GM12878 (cell line): ENCODE measurements around the gene ANKRD45. TPM values are rescaled to one million over a fixed set of nuclear protein-coding genes. Genes with fewer than 3 reads are reported as not detected.

ENCODE experiments used
- ATAC-seq: fragments of 200-7000 bp; cut with Tn5 transposase; 3 replicates; pipeline ENCODE4 v1.9.1; 2020; ENCODE audit warnings: mild to moderate bottlenecking, moderate library complexity
- BruUV-seq: library from RNA; stranded (reverse); fragments of 400-500 nt; replicated peaks from 2 replicates; lab custom pipeline; 2021; lab: Mats Ljungman, UMichigan
- CTCF ChIA-PET: fragments of 300-600 bp; sonication (Branson Sonifier 250); formaldehyde crosslinking; extraction: SDS; loops from one replicate; lab custom pipeline; 2021; ENCODE audit warnings: inconsistent platforms; lab: Yijun Ruan, JAX
- POLR2A ChIA-PET: fragments of 350-600 bp; formaldehyde crosslinking; extraction: SDS; loops from one replicate; lab custom pipeline; 2021; ENCODE audit warnings: inconsistent platforms; lab: Charles Lee
- RAD21 ChIA-PET: fragments of 300-600 bp; sonication (Branson Sonifier 250); formaldehyde crosslinking; loops from one replicate; lab custom pipeline; 2023; ENCODE audit warnings: antibody characterized with exemption; ENCODE audit not compliant: unreplicated experiment; lab: Charles Lee
- SMC1A ChIA-PET: fragments of 300-600 bp; sonication (Branson Sonifier 250); formaldehyde crosslinking; loops from one replicate; lab custom pipeline; 2023; ENCODE audit not compliant: unreplicated experiment, uncharacterized antibody; lab: Charles Lee
- DNase-seq: peaks from one replicate; pipeline ENCODE4 v3.0.0-alpha.2; 2011; ENCODE audit warnings: low read depth, low spot score
- FAIRE-seq: peaks from 3 replicates; lab custom pipeline; 2011; peaks lifted over from hg19 to GRCh38; lab: Jason Lieb, UNC
- H2AFZ ChIP-seq: 2 replicates; pipeline ENCODE4 v1.6.0; 2011; ENCODE audit warnings: low read depth, low read length, control low read depth; ENCODE audit not compliant: control insufficient read depth
- H3K27ac ChIP-seq: 2 replicates; pipeline ENCODE4 v1.5.1; 2011; ENCODE audit warnings: control low read depth; ENCODE audit not compliant: control insufficient read depth, insufficient read depth
- H3K27me3 ChIP-seq, 2 experiments: replicated peaks in 1 of 2; 2 replicates each; pipeline versions ENCODE4 v1.6.0 to v1.6.1; 2011; ENCODE audit warnings: low read length in 1 of 2; ENCODE audit not compliant: control insufficient read depth in 2 of 2, insufficient read depth in 2 of 2
- H3K36me3 ChIP-seq, 2 experiments: 2 replicates each; pipeline ENCODE4 v1.5.1; 2011; ENCODE audit warnings: low read length in 1 of 2; ENCODE audit not compliant: control insufficient read depth in 2 of 2, insufficient read depth in 2 of 2
- H3K4me1 ChIP-seq: 2 replicates; pipeline ENCODE4 v1.6.1; 2011; ENCODE audit warnings: mild to moderate bottlenecking, low read length, moderate library complexity, mixed read lengths; ENCODE audit not compliant: control insufficient read depth, insufficient read depth
- H3K4me2 ChIP-seq: 2 replicates; pipeline ENCODE4 v1.6.0; 2011; ENCODE audit warnings: control low read depth; ENCODE audit not compliant: control insufficient read depth, insufficient read depth
- H3K4me3 ChIP-seq: fragments of 200-600 bp; sonication (generic); 2 replicates; pipeline ENCODE4 v1.5.1; 2016
- H3K79me2 ChIP-seq: 2 replicates; pipeline ENCODE4 v1.6.0; 2011; ENCODE audit warnings: low read length; ENCODE audit not compliant: control insufficient read depth, insufficient read depth
- H3K9ac ChIP-seq: 2 replicates; pipeline ENCODE4 v1.8.0; 2011; ENCODE audit warnings: low read length, control low read depth, mixed read lengths; ENCODE audit not compliant: control insufficient read depth, insufficient read depth
- H3K9me3 ChIP-seq: replicated peaks from 3 replicates; pipeline ENCODE4 v1.5.1; 2011; ENCODE audit warnings: mild to moderate bottlenecking, low read length; ENCODE audit not compliant: control insufficient read depth, insufficient read depth
- H4K20me1 ChIP-seq: 2 replicates; pipeline ENCODE4 v1.6.0; 2011; ENCODE audit not compliant: control insufficient read depth, insufficient read depth
- CBFB ChIP-seq: IDR thresholded peaks from 2 replicates; pipeline ENCODE4 v1.6.1; 2016; ENCODE audit warnings: antibody characterized with exemption, low read depth
- ESRRA ChIP-seq: IDR thresholded peaks from 2 replicates; pipeline ENCODE4 v1.6.1; 2012; ENCODE audit warnings: mild to moderate bottlenecking, low read length, improper control_type of control experiment
- IKZF1 ChIP-seq: fragments of 450-650 bp; conservative IDR thresholded peaks from 2 replicates; pipeline ENCODE4 v1.6.1; 2017; ENCODE audit warnings: antibody characterized with exemption, mild to moderate bottlenecking
- RBBP5 ChIP-seq: fragments of 200-600 bp; sonication (generic); conservative IDR thresholded peaks from 2 replicates; pipeline ENCODE4 v1.6.1; 2016
- SPI1 ChIP-seq: IDR thresholded peaks from 2 replicates; pipeline ENCODE4 v1.6.1; 2011; ENCODE audit warnings: low read depth, mild to moderate bottlenecking, low read length, moderate library complexity, borderline replicate concordance; ENCODE audit not compliant: insufficient read depth
- TCF7 ChIP-seq: IDR thresholded peaks from 2 replicates; pipeline ENCODE4 v1.6.1; 2014; ENCODE audit warnings: antibody characterized with exemption, borderline replicate concordance
- ZNF207 ChIP-seq: fragments of 450-650 bp; IDR thresholded peaks from 2 replicates; pipeline ENCODE4 v1.6.1; 2014; ENCODE audit warnings: antibody characterized with exemption, mild to moderate bottlenecking, borderline replicate concordance
- ZNF622 ChIP-seq: fragments of 450-650 bp; IDR thresholded peaks from 2 replicates; pipeline ENCODE4 v1.6.1; 2017; ENCODE audit warnings: mild to moderate bottlenecking, inconsistent platforms
- WGBS: methylation state at CpG from one replicate; pipeline ENCODE4 v1.1.6; 2016; ENCODE audit warnings: low lambda C conversion rate; ENCODE audit not compliant: insufficient replicate concordance, insufficient coverage; ENCODE audit errors: missing lambda C conversion rate; 5-methylcytosine and 5-hydroxymethylcytosine counted together
- in situ Hi-C: fragments of 300-500 bp; cut with MboI; formaldehyde crosslinking; loops from 9 replicates; pipeline ENCODE4 v1.14.3; 2018; ENCODE audit warnings: mixed read lengths
- intact Hi-C: fragments of 100-400 bp; cut with micrococcal nuclease; formaldehyde crosslinking; loops from one replicate; pipeline ENCODE4 v1.14.2; 2022; ENCODE audit not compliant: unreplicated experiment
- polyA plus RNA-seq, 11 experiments: library from polyadenylated mRNA; depleted of rRNA in 4 of 11; unstranded in 6 of 11; stranded (reverse) in 5 of 11; fragments of >200 nt; fragmentation: Nextera tagmentation in 4 of 11; fragmentation: Illumina TruSeq in 1 of 11; extraction: Ambion mirVana in 4 of 11; extraction: Trizol in 1 of 11; gene quantifications; 1 replicate in 1 of 11; 2 replicates in 10 of 11; pipeline versions ENCODE4 v1.2.1 to v1.2.3, GENCODE V29; 2011 to 2016; ENCODE audit warnings: inconsistent platforms in 2 of 11, missing spikeins in 2 of 11, low read depth in 1 of 11
- total RNA-seq, 4 experiments: library from RNA; depleted of rRNA in 3 of 4; stranded (reverse); fragments of >200 nt in 3 of 4; fragmentation: Illumina TruSeq in 1 of 4; extraction: Trizol in 1 of 4; gene quantifications; 2 replicates each; pipeline versions ENCODE4 v1.2.1 to v1.2.3, GENCODE V29; 2013 to 2021
- TF ChIP-seq, protein P1 (sequence below): IDR thresholded peaks from 2 replicates; pipeline ENCODE4 v1.6.1; 2011; ENCODE audit warnings: borderline replicate concordance, low read depth, mild to moderate bottlenecking, moderate library complexity, mixed read lengths, low read length; ENCODE audit not compliant: insufficient read depth; ENCODE audit errors: extremely low read length

ANKRD45 gene
- total and polyA plus RNA-seq, 10 of the 15 experiments (the other 5 are each of a cell fraction or from before 2014, with no cell fraction given) = 0.04 to 0.15 (median 0.13) TPM; not detected in 5

DNA sequence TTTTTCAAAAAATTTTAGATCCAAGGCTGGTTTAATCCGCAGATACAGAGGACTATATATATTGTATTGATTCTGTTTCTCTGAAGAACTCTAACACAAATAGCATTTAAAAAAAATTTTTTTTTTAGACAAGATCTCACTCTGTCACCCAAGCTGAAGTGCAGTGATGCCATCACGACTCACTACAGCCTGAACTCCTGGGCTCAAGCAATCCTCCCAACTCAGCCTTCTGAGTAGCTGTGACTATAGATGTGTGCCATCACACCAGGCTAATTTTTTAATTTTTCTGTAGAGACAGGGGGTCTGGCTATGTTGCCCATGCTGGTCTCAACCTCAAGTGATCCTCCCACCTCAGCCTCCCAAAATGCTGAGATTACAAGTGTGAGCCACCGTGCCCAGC is 3.0 kb downstream of the ANKRD45 start:
- ChIA-PET RAD21 (no interaction called here), POLR2A (no interaction called here), CTCF (no interaction called here), SMC1A (no interaction called here)
- intact Hi-C loops = no loop called here
- Histone ChIP-seq H2AFZ (no peak overlapping the region), H3K9me3 (no peaks in the 10 kb centered on the region), H3K27ac (no peak overlapping the region), H3K9ac (no peak overlapping the region), H3K79me2 (no peaks in the 10 kb centered on the region), H3K27me3 (peaks cover 1 to 14% of the 10 kb centered on the region in 2 experiments; a peak in 2 of 4 replicates), H3K36me3 (no peaks in the 10 kb centered on the region), H4K20me1 (no peaks in the 10 kb centered on the region), H3K4me3 (no peak overlapping the region), H3K4me1 (no peaks in the 10 kb centered on the region), H3K4me2 (no peak overlapping the region)
- in situ Hi-C loops = no loop called here
- ATAC-seq (no peak), DNase-seq (no peak), FAIRE-seq (no peak)
- no TSS peak for BruUV-seq
- TF ChIP-seq ZNF207 (no peak), ESRRA (no peak), ZNF622 (no peak), RBBP5 (no peak), IKZF1 (no peak), SPI1 (no peak), TCF7 (no peak), CBFB (no peak)
- TF ChIP-seq, protein P1, sequence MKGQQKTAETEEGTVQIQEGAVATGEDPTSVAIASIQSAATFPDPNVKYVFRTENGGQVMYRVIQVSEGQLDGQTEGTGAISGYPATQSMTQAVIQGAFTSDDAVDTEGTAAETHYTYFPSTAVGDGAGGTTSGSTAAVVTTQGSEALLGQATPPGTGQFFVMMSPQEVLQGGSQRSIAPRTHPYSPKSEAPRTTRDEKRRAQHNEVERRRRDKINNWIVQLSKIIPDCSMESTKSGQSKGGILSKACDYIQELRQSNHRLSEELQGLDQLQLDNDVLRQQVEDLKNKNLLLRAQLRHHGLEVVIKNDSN = no peak
- WGBS = 43% methylated on average over 3 of the region's 3 CpGs
